HG03060 (cell line): ENCODE measurements around the gene PSTPIP2.

ENCODE experiments used
- ATAC-seq: cut with Tn5 transposase; IDR thresholded peaks from one replicate; pipeline ENCODE4 v1.9.1; 2021; ENCODE audit warnings: low read depth, moderate number of reproducible peaks; ENCODE audit not compliant: unreplicated experiment

PSTPIP2 gene

GRCh38 chr18:46040033-46040746, 31.9 kb downstream of the PSTPIP2 start:
- no peak for ATAC-seq

DNA sequence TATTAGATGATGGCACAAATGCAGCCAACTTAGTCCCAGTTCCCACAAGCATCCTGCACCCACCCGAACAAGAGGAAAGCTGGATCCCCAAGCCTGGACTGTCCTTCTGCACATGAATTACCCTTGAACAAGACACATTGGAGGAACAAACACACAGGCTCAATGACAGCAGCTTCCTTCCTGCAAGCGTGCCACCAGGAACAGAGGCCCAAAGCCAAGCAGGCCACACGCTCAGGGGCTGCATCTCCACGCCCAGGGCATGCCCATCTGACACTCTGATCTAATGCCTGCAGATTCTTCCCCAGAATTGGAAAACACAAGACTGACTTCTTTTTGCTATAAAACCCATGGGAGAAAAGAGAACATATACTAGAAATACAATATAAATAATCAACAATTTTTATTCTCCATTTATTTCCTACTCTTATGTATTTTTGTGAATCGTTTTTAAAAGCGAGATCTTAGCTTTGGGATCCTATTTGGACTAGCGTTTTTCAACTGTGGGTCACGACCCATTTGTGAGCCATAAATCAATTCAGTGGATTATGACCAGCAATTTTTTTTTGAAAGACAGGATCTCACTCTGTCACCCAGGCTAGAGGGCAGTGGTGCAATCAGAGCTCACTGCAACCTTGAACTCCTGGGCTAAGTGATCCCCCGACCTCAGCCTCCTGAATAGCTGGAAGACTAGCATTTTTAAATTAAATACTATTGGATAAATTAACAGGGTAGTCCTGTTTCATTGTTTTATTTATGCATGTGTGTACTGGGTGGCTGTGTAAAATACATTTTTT, 34.4 kb downstream of the PSTPIP2 start:
- ATAC-seq, result no peak

GRCh38 chr18:46035696-46036680, 36.1 kb downstream of the PSTPIP2 start:
- no peak for ATAC-seq

DNA sequence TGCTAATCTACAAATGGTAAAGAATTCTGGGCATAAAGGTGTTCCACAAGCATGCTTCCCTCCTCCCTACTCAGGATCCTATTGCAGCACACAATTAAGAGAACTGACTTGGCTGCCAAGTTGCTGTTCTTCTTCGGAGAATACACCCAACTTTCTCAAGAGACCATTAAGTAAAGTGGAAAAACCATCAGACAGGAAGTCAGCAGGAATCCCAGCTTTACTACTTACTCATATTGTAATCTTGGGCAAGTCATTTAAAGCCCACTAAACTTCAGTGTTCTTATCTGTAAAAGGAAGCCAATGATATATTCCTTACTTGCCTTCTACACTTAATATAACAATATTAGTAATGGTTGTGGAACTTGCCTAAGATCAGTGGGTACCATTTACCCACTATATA, 37.8 kb downstream of the PSTPIP2 start:
- ATAC-seq, result no peak

DNA sequence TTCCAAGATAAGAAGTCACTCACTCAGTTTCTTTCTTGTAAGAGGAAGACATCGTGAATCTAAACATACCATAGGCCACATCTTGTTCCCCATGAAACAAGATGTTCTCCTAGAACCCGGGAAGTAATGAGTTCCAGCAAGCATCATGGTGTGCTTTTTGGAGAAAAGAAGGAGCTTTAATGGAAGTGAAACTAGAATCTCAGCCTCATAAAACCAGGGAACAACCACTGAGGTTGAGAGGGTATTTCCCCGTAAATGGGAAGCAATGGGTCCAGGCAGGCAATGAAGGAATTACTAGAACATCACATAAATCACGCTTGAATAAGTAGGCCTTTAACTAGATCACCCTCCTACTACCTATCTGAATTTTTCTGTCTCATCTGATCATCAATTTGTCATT, 40.3 kb downstream of the PSTPIP2 start:
- ATAC-seq, result no peak

DNA sequence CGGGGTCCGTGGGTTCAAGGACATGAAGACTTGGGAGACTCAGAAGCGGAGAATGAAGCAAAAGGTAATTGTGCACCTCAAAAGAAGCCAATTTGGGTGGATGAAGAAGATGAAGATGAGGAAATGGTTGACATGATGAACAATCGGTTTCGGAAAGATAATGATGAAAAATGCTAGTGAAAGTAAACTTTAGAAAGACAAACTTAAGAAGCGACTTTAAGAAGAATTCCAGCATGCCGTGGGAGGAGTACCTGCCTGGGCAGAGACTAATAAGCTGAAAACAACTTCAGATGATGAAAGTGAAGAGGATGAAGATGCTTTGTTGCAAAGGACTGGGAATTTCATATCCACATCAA, 43.5 kb downstream of the PSTPIP2 start:
- ATAC-seq, result no peak

- no peak for ATAC-seq
Measured at GRCh38 chr18:46019936-46020335, 52.1 kb downstream of the PSTPIP2 start.

DNA sequence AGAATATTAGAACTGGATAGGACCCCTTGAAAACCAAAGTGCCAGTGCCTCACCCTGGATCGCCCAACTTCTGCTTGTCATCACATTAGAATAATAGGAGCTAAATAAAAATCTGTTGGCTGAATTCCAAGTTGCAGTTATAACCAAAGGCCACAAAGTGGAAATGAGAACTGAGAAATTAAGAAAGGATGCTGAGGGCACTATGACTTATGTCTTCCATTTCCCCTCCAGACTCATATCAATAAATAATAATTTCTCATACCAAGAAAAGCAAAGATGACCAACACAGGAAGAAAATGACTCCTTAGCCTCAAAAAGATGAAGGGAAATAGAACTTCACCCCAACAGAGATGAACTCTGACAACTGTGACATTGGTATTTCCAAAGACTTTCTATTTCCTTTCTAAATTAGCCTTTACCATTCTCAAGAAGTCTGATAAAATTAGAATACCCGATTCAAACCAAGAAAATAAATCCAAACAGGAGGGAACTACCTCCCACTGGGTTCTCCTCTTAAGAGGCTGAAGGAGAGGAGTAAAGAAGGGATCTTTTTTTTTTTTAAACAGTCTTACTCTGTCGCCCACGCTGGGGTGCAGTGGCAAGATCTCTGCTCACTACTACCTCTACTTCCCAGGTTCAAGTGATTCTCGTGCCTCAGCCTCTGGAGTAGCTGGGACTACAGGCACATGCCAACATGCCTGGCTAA, 58.4 kb downstream of the PSTPIP2 start:
- peak; percentile 43 for ATAC-seq

- no peak for ATAC-seq
Measured at GRCh38 chr18:46010676-46011075, 61.4 kb downstream of the PSTPIP2 start.

- ATAC-seq, result no peak
Measured at GRCh38 chr18:46010050-46010449, 62.0 kb downstream of the PSTPIP2 start.

DNA sequence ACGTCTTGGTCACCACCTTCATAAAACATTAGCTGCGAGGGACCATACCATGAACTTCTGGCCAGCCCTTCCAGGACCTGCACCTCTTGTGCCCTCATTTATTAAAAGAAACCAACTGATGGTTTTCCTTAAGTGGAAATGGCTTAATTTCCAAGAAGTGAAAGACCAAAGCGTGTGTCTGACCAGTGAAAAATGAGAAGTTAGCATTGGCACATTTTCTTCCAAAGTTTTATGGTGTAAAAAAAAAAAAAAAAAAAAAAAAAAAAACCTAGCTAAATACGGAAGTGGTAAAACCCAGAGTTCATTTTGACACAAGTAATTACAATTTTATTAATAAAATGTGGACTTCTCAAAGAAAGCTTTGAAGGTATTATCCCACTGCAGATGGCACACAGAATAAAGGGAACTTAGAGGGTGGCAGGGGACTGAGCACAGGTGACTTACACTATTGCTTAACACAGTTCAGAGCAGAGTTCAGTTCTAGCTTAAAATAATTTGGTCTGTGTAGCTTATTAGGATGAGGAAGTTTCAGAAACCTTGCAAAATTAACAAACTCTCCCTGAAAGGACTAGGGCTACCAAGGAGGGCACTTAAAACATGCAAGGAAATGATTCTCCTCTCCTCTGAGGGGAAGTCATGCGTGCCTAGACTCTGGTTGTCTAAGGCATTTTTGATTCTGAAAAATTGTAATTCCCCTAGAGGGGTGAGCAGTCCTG, 62.8 kb downstream of the PSTPIP2 start:
- ATAC-seq, result no peak

DNA sequence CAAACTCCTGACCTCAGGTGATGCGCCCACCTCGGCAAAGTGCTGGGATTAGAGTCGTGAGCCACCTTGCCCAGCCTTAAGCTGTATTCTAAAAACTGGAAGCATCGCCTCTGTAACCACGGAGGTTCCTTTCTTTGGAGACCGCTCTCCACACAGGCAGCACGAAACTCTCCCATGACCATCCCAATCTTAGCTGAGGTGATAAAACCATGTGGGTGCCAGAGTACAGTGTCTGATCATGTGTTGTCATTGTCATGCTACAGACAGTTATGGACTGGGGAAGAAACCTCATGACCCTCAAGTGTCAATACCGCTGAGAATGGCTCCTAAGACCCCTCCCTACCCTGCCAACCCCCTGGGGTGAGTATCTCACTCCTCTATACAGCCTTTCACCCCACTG, 63.5 kb downstream of the PSTPIP2 start:
- ATAC-seq, result no peak

GRCh38 chr18:46007165-46007564, 64.9 kb downstream of the PSTPIP2 start:
- ATAC-seq, result no peak

GRCh38 chr18:46002934-46003333, 69.1 kb downstream of the PSTPIP2 start:
- ATAC-seq, result no peak

GRCh38 chr18:46001892-46002291, 70.2 kb downstream of the PSTPIP2 start:
- no peak for ATAC-seq

DNA sequence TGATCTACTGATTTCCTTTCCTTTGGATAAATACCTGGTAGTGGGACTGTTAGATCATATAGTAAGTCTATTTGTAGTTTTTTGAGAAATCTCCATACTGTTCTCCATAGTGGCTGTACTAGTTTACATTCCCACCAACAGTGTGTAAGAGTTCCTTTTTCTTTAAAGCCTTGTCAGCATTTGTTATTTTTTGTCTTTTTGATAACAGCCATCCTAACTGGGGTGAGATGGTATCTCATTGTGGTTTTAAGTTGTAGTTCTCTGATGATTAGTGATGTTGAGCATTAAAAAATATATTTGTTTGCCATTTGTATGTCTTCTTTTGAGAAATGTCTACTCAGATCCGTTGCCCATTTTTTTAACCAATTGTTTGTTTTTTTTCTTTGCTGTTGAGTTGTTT, 71.0 kb downstream of the PSTPIP2 start:
- ATAC-seq, result no peak

- no peak for ATAC-seq
Measured at GRCh38 chr18:45999536-45999935, 72.5 kb downstream of the PSTPIP2 start.

DNA sequence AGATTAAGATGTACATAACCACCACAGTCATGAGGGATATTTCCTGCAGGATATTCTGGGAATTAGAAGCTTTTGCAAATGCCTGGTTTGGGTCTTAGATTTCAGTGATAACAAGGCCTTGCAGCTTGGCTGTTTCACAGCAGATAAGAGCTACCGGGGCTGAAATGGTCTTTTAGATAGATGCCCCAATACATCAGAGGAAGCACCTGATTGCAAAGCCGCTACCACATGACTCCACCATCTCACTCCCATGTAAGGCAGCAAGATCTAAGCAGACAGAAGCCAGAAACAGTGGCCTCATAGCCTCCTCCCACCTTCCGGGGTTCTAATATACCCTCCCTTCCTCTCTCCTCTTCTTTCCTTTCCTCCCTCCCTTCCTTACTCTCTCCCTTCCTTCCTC, 73.8 kb downstream of the PSTPIP2 start:
- no peak for ATAC-seq

DNA sequence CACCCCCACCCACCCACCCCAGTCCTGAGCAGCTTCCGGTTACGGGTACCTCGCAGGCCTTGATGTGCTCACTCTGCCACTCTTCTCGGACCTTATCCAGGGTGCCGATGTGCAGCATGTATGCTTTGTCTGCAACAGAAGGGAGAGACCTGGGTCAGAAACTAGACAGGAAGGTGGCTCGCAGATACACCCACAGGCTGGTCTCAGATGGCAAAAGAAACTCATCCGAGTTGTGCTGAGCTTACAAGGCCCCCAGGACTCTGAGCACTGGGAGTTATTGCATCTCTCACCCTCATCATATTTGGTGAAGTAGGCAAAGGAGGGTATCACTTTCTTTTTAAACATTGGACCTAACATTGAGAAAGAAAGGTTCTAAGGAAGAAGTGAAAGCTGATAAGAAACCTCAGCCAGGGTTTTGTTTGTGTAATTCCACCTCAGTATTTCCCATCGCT, 74.3 kb downstream of the PSTPIP2 start:
- ATAC-seq, result no peak

DNA sequence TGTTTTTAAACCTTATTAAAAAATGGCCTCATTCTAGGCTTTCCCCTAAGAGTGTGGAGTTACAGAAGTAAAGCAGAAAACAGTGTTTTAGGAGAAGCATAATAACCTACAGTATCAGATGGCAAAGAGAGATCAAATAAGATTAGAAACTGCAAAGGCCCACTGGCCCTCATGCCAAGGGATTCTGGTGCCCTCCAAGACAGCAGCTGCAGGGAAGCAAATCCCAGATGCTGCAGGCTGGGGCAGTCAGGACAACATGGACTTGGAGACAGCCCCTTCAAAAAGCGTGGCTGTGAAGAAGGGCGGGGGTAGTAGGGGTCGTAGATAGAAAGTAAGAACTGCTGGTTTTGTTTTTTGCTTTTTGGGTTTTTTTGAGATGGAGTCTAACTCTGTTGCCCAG, 76.6 kb downstream of the PSTPIP2 start:
- no peak for ATAC-seq
